Measurements from ENCODE around the gene RSPH10B2. TPM values are rescaled to one million over a fixed set of nuclear protein-coding genes. Genes with fewer than 3 reads are reported as not detected.
"Not testable (repeated sequence)": the region's sequence is repeated elsewhere in the genome, so short reads cannot be mapped to it uniquely, and the experiment has no call there.

RSPH10B2 gene
- total RNA-seq, 1 donor from 2014 or later: not detected

GRCh38 chr7:6750173-6750572 lies 3.7 kb upstream of the RSPH10B2 start:
- intact Hi-C loops (cut with DNase I); ATAC-seq (ENCODE audit: poor library complexity); DNase-seq: not testable (repeated sequence)

- ATAC-seq (ENCODE audit: poor library complexity); DNase-seq; intact Hi-C loops (cut with DNase I): not testable (repeated sequence)
Measured at GRCh38 chr7:6761186-6761585, 7.3 kb downstream of the RSPH10B2 start.

- intact Hi-C loops (cut with DNase I); DNase-seq; ATAC-seq (ENCODE audit: poor library complexity): not testable (repeated sequence)
Measured at GRCh38 chr7:6781581-6781980, 27.7 kb downstream of the RSPH10B2 start.

- DNase-seq; ATAC-seq (ENCODE audit: poor library complexity); intact Hi-C loops (cut with DNase I): not testable (repeated sequence)
Measured at GRCh38 chr7:6789353-6789752, 35.5 kb downstream of the RSPH10B2 start.

- DNase-seq; intact Hi-C loops (cut with DNase I): not testable (repeated sequence)
- peak; percentile 58 for ATAC-seq (ENCODE audit: poor library complexity)
Measured at GRCh38 chr7:6792113-6792872, 38.4 kb downstream of the RSPH10B2 start.

GRCh38 chr7:6794276-6794675 lies 40.4 kb downstream of the RSPH10B2 start:
- ATAC-seq (ENCODE audit: poor library complexity): peak; percentile 12
- DNase-seq; intact Hi-C loops (cut with DNase I): not testable (repeated sequence)

- intact Hi-C loops (cut with DNase I); DNase-seq; ATAC-seq (ENCODE audit: poor library complexity): not testable (repeated sequence)
Measured at GRCh38 chr7:6797218-6797617, 43.3 kb downstream of the RSPH10B2 start.

GRCh38 chr7:6798047-6798446 lies 44.1 kb downstream of the RSPH10B2 start:
- intact Hi-C loops (cut with DNase I); DNase-seq; ATAC-seq (ENCODE audit: poor library complexity): not testable (repeated sequence)

- intact Hi-C loops (cut with DNase I); ATAC-seq (ENCODE audit: poor library complexity); DNase-seq: not testable (repeated sequence)
Measured at GRCh38 chr7:6799887-6800286, 46.0 kb downstream of the RSPH10B2 start.

GRCh38 chr7:6800331-6800730 lies 46.4 kb downstream of the RSPH10B2 start:
- DNase-seq; ATAC-seq (ENCODE audit: poor library complexity); intact Hi-C loops (cut with DNase I): not testable (repeated sequence)

- DNase-seq; intact Hi-C loops (cut with DNase I); ATAC-seq (ENCODE audit: poor library complexity): not testable (repeated sequence)
Measured at GRCh38 chr7:6807393-6807918, 53.6 kb downstream of the RSPH10B2 start.

- ATAC-seq (ENCODE audit: poor library complexity); DNase-seq; intact Hi-C loops (cut with DNase I): not testable (repeated sequence)
Measured at GRCh38 chr7:6807959-6808358, 54.1 kb downstream of the RSPH10B2 start.

- DNase-seq; intact Hi-C loops (cut with DNase I); ATAC-seq (ENCODE audit: poor library complexity): not testable (repeated sequence)
Measured at GRCh38 chr7:6813011-6813410, 59.1 kb downstream of the RSPH10B2 start.

- intact Hi-C loops (cut with DNase I); DNase-seq; ATAC-seq (ENCODE audit: poor library complexity): not testable (repeated sequence)
Measured at GRCh38 chr7:6815470-6815869, 61.6 kb downstream of the RSPH10B2 start.

- intact Hi-C loops (cut with DNase I); DNase-seq; ATAC-seq (ENCODE audit: poor library complexity): not testable (repeated sequence)
Measured at GRCh38 chr7:6821622-6822021, 67.7 kb downstream of the RSPH10B2 start.

GRCh38 chr7:6825236-6826125 lies 71.6 kb downstream of the RSPH10B2 start:
- intact Hi-C loops (cut with DNase I); DNase-seq: not testable (repeated sequence)

GRCh38 chr7:6826151-6826550 lies 72.2 kb downstream of the RSPH10B2 start, which contains the start of gene CCZ1B:
Gene CCZ1B (minus strand): TSS chr7:6826275. CDS start chr7:6826197, 78 bp downstream.
- DNase-seq: peak; percentile 92
- ATAC-seq (ENCODE audit: poor library complexity): peak; percentile 99
- intact Hi-C loops (cut with DNase I): not testable (repeated sequence)

More at GRCh38 chr7:6825236-6826125, 71.6 kb downstream of the RSPH10B2 start:
- peak; percentile 42 for ATAC-seq (ENCODE audit: poor library complexity)

- DNase-seq; ATAC-seq (ENCODE audit: poor library complexity); intact Hi-C loops (cut with DNase I): not testable (repeated sequence)
Measured at GRCh38 chr7:6827180-6827579, 73.3 kb downstream of the RSPH10B2 start.
